NCI-H128 (cell line): ENCODE results near the gene DAD1.

ENCODE experiments used
- DNase-seq: peaks from one replicate; lab custom pipeline; 2025; ENCODE audit not compliant: unreplicated experiment; lab: John Stamatoyannopoulos, UW

The DAD1 gene

GRCh38 chr14:22519877-22520685, 68.9 kb downstream of the DAD1 start:
- no peak for DNase-seq

- DNase-seq, result no peak
Observed at GRCh38 chr14:22518073-22518472, 71.0 kb downstream of the DAD1 start.

GRCh38 chr14:22517117-22517720, 71.8 kb downstream of the DAD1 start:
- no peak for DNase-seq

DNA sequence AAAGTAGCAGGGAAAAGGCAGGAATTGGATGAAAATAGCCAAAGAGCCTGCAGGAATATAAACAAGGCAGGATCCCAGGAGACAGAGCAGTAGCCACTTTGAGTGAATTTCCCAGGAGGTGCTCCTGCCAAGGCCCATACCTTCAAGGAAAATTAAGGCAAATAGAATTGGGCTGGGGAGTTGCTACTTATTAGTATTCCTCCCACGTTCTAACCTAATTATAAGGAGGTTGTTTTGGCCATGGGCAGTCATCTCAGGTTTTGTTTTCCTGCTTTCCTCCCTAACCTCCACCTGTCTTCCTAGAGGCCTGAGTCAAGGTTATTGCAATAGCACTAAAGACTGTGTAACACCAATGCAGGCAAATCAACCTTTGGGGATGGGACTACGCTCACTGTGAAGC, 73.1 kb downstream of the DAD1 start:
- DNase-seq, result no peak
